K562 (cell line): ENCODE data around the gene PRIM1. TPM values are rescaled to one million over a fixed set of nuclear protein-coding genes. Genes with fewer than 3 reads are reported as not detected.

Experiments used
- CUX1 ChIP-seq: fragments of 200-800 bp; sonication (Bioruptor generic); IDR thresholded peaks from 2 replicates; pipeline ENCODE4 v1.6.1; 2016; ENCODE audit warnings: missing genetic modification characterization, missing compliant biosample characterization
- EP400 ChIP-seq: fragments of 450-650 bp; IDR thresholded peaks from 2 replicates; pipeline ENCODE4 v1.6.1; 2017; ENCODE audit warnings: antibody characterized with exemption, mild to moderate bottlenecking, moderate library complexity
- HDGF ChIP-seq: fragments of 450-650 bp; IDR thresholded peaks from 2 replicates; pipeline ENCODE4 v1.6.1; 2016
- MGA ChIP-seq: fragments of 450-650 bp; IDR thresholded peaks from 2 replicates; pipeline ENCODE4 v1.6.1; 2016; ENCODE audit warnings: mild to moderate bottlenecking, moderate library complexity
- MLLT1 ChIP-seq, 2 experiments: fragments of 450-650 bp; IDR thresholded peaks; 2 replicates each; pipeline ENCODE4 v1.6.1; 2016
- polyA plus RNA-seq, 8 experiments: library from polyadenylated mRNA; depleted of rRNA in 4 of 8; stranded (reverse) in 5 of 8; unstranded in 3 of 8; fragments of >200 nt; fragmentation: Nextera tagmentation in 2 of 8; fragmentation: Illumina TruSeq in 1 of 8; extraction: Ambion mirVana in 2 of 8; extraction: Trizol in 1 of 8; gene quantifications; 2 replicates each; pipeline versions ENCODE4 v1.2.1 to v1.2.3, GENCODE V29; 2011 to 2014; ENCODE audit warnings: inconsistent platforms in 1 of 8, missing spikeins in 1 of 8
- total RNA-seq, 7 experiments: library from RNA; depleted of rRNA in 6 of 7; stranded (reverse); fragments of >200 nt in 6 of 7; fragmentation: Illumina TruSeq in 2 of 7; extraction: Trizol in 2 of 7; gene quantifications; 2 replicates each; pipeline versions ENCODE4 v1.2.1 to v1.2.3, GENCODE V29; 2011 to 2021; ENCODE audit warnings: low replicate concordance in 1 of 7

The PRIM1 gene
- total and polyA plus RNA-seq, 9 of the 15 experiments (the other 6 are each of a cell fraction or from before 2014, with no cell fraction given): 67.2 to 179 (median 140) TPM

- TF ChIP-seq MGA: peak; percentile 36; the same call in 1 of the 2 replicates
- no peak for TF ChIP-seq HDGF
- TF ChIP-seq MLLT1 (IDR thresholded peaks at IDR 0.05): peak; percentile 85 to 90
- TF ChIP-seq CUX1 (CRISPR knock-in tag): no peak
- TF ChIP-seq EP400: peak; percentile 100
Measured at GRCh38 chr12:56724972-56725722, 27.0 kb downstream of the PRIM1 start, which contains the start of gene NACA (continued).
